GM19035 (cell line): ENCODE data around the gene IRF2BPL.

Experiments used
- ATAC-seq: cut with Tn5 transposase; IDR thresholded peaks from one replicate; pipeline ENCODE4 v1.9.1; 2021; ENCODE audit not compliant: unreplicated experiment

The IRF2BPL gene

GRCh38 chr14:77055306-77055705 lies 26.8 kb upstream of the IRF2BPL start:
- no peak for ATAC-seq

DNA sequence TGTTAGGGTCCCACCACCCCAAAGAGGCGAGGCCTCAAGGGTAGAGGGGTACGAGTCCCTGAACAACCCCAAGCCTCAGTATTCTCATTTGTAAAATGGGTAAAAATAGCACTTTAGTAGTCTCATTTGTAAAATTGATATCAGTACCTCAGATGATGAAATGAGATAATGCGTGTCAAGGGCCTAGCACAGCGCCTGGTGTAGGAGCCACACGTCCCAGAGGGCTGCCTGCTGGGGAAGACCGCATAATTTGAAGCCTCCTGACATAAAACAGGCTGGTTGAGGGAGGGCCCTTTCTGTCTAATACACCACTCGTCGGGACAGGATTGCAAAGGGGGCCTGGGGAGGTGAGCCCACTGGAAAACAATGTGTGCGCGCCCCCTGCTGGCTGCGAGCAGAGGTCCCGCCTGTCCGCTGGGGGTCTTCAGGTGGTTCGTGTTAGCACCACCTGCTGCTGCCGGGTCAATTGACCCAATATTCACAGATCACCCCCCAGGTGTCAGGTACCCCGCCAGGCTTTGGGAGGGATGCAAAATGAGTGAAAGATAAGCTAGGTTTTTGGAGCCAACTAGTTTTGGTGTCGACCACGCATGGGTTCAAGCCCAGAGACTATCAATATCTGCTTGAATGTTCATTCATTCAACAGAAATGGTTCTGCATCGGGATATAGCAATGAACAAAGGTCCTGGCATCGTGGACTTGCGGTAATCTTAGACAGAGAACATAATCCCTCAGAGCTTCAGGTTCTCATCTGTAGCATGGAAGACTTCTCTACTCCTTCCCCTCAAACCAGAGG lies 24.7 kb upstream of the IRF2BPL start:
- no peak for ATAC-seq

- no peak for ATAC-seq
Measured at GRCh38 chr14:77052281-77053044, 24.0 kb upstream of the IRF2BPL start.

GRCh38 chr14:77051116-77051515 lies 22.6 kb upstream of the IRF2BPL start:
- no peak for ATAC-seq

GRCh38 chr14:77046721-77047120 lies 18.2 kb upstream of the IRF2BPL start:
- ATAC-seq = no peak

- no peak for ATAC-seq
Measured at GRCh38 chr14:77045238-77046162, 17.0 kb upstream of the IRF2BPL start.

DNA sequence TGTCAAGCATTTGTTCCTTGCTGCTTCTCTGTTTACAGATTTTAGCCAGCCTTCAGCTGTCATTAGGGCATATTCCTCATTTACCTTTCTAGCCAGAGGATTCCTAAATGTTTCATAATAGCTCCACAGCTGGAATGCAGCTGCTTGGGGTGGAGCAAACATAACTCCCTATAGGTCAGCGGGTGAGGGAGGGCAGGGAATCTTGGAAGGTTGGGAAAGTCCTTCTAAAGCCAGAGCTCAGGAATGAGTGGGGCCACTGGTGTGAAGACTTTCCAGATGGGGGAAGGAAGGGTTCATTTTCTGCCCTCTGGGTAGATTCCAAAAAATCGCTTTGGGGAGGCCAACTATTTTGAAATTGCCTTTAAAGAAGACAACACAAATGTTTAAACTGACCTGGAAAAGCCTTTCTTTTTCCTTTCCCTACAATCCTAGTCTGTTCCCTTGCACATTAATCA lies 16.3 kb upstream of the IRF2BPL start:
- no peak for ATAC-seq

- no peak for ATAC-seq
Measured at GRCh38 chr14:77043984-77044485, 15.5 kb upstream of the IRF2BPL start.

- ATAC-seq = no peak
Measured at GRCh38 chr14:77043177-77043983, 14.9 kb upstream of the IRF2BPL start.

- no peak for ATAC-seq
Measured at GRCh38 chr14:77041881-77042545, 13.5 kb upstream of the IRF2BPL start.

DNA sequence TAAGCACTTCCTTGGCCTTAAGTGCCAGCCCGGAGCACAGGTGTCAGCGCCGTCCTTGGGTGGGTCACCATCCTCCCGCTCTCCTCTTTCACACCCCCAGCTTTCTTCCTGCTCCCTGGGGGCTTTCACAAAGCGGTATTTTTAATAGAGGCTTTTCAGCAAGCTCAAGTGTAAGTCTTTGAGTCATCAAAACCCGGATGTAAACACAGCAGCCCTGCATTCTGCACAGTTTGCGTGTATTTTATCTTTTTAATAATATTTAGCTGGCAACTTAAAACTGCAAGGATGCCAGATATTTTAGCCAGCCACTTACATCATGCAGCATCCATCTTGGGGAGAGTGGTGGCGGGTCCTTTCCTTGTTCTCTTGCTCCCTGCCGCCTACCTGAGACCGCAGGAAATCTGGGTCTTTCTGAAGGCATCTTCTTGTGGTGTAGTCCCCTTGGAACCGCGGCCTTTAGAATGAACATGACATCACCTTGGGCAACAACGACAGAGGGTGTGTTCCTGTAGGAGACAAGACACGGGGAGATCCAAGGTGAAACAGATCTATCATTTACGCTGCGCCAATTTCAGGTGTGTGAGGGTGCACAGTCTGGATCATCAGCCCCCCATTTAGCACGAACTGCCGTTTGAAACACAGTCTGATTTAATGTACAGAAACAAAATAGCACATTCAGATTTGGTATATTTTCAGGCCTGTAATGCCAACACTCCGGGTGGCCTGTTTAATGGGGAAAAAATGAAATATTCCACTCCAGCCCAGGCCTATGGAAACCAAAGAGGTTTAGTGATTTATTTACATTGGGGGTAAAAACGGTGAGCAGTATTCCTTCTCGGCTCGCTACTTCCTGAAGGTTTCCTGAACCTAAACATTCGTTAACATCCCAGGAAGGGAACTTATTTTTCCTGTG lies 12.5 kb upstream of the IRF2BPL start:
- ATAC-seq = peak; percentile 5

DNA sequence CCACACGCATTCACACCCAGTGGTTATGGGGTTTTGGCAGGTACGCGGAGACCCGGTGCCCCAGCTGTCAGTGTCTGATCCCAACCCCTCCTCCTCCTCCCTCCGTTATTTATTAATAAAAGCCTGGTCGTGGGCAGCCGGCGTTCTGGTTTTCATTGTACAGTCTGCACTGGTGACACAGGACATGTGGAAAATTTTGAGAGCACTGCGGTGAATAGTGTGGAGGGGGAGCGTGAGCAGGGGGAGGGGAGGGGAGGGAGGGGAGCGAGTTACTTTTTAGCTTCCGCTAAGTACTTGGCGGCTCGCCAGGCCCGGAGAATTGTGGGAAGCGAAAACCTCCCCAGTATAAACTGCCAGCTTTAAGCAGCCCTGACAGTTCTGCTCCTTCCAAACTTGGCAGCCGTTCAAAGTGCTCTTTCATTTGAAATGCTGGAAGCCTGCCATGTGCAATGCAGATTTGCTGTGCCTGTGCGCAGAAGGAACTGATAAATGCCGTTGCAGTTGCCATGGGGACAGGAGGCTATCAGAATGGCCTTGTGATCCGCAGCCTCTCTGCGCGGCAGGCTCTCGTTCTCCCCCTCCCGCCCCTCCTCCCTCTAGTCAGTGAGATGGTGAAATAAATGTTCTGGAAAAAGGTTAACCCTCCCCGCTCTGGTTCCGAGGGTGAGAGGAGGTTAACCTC lies 11.7 kb upstream of the IRF2BPL start:
- ATAC-seq = peak; percentile 50

DNA sequence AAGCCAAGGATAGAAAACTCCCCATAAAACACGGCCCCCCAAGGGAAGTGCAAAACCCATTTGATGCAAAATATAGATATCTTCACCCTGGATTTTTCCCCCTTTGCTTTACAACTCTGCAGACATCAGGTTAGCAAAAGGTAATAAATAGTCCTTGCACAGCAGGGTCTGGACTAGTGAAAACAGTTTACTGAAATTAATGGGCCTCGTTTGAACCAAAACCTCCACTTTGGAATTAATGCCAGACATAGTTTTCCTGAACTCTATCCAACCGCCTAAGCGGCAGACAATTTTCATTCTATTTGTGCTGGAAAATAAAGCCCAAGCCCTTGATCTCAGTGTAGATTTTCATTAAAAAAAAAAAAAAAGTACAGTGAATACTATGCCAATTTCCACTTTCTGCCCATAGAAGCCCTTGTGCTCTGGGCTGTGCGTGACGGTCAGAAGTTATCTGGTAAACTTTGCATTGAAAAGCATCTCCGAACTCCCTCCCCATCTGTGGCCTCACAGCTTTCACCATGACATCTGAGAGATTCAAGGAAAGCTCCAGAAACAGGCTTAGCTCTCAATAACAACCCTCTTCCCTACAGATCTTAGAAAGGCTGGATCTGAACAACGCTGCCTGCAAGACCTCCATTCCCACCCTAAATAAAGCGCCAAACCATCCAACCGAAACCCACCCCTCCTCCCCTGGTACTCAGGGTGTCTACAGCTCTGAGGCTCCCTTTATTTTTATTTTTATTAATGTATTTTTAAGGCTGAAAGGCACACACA lies 11.0 kb upstream of the IRF2BPL start:
- no peak for ATAC-seq

GRCh38 chr14:77037938-77038568 lies 9.5 kb upstream of the IRF2BPL start:
- ATAC-seq = no peak

DNA sequence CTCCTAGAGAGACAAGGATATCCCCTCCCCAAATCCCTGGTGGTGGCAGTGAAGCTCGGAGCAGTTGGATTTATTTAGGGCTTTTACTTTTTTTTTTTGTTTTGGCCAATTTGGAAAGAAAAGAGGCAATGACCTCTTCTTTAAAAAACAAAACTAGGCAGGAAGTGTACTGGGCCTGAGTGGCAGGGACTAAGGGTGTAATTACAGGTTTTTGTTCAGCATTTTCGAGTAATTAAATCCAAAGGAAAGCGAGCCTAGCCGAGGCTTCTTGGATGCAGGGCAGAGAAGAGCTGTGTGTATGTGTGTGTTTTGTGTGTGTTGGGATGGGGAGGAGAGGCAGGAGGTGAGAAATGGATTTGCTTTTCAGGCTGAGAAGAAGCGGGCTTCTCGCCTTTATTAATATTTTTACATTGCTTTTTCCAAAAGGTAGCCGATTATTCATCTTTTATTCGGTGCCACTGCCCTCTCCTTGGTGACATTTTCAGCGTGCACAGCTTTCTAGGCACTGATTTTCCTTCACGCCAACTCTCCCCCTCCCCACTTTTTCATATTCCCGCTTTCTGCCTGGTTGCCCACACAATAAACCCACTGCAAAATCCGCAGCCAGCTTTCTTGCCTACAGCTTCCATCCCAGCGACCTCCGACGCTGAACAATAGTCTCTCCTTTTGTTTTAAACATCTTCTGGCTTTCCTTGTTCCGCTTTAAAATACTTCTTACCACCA lies 8.9 kb upstream of the IRF2BPL start:
- ATAC-seq = no peak
